KMS-11 (cell line): ENCODE results near the gene COL20A1.

ENCODE experiments used
- H2AFZ ChIP-seq: fragments of 200-600 bp; sonication (generic); 2 replicates; pipeline ENCODE4 v1.6.1; 2016; ENCODE audit warnings: antibody characterized with exemption, mixed run types, low read depth
- H3K27ac ChIP-seq: fragments of 200-600 bp; sonication (generic); 2 replicates; pipeline ENCODE4 v1.6.1; 2016; ENCODE audit warnings: mild to moderate bottlenecking, mixed run types
- H3K27me3 ChIP-seq: fragments of 200-600 bp; sonication (generic); 2 replicates; pipeline ENCODE4 v1.6.1; 2017; ENCODE audit warnings: mild to moderate bottlenecking, low read depth, mixed run types, moderate library complexity; ENCODE audit not compliant: insufficient read depth
- H3K36me3 ChIP-seq: fragments of 200-600 bp; sonication (generic); 2 replicates; pipeline ENCODE4 v1.6.1; 2017; ENCODE audit warnings: mild to moderate bottlenecking, mixed run types; ENCODE audit not compliant: insufficient read depth
- H3K4me1 ChIP-seq: fragments of 200-600 bp; sonication (generic); 2 replicates; pipeline ENCODE4 v1.6.1; 2016; ENCODE audit warnings: mild to moderate bottlenecking, low read depth, mixed run types; ENCODE audit not compliant: poor library complexity, severe bottlenecking
- H3K4me2 ChIP-seq: fragments of 200-600 bp; sonication (generic); 2 replicates; pipeline ENCODE4 v1.7.0; 2016; ENCODE audit warnings: mild to moderate bottlenecking, mixed run types
- H3K4me3 ChIP-seq: fragments of 200-600 bp; sonication (generic); IDR thresholded peaks from 2 replicates; pipeline ENCODE4 v1.6.1; 2017; ENCODE audit warnings: low read depth, low read length, mixed read lengths; ENCODE audit not compliant: insufficient read depth
- H3K79me2 ChIP-seq: fragments of 200-600 bp; sonication (generic); 2 replicates; pipeline ENCODE4 v1.6.1; 2016; ENCODE audit warnings: low read depth, mixed run types; ENCODE audit not compliant: insufficient read depth
- H3K9ac ChIP-seq: fragments of 200-600 bp; sonication (generic); 2 replicates; pipeline ENCODE4 v1.6.1; 2016; ENCODE audit warnings: mild to moderate bottlenecking, mixed run types
- H4K20me1 ChIP-seq: fragments of 200-600 bp; sonication (generic); 2 replicates; pipeline ENCODE4 v1.6.1; 2016; ENCODE audit warnings: mild to moderate bottlenecking, mixed run types; ENCODE audit not compliant: insufficient read depth
- TF ChIP-seq, protein P1 (sequence below): fragments of 200-600 bp; sonication (generic); conservative IDR thresholded peaks from 2 replicates; pipeline ENCODE4 v1.6.1; 2017; ENCODE audit warnings: low read depth, mild to moderate bottlenecking, antibody characterized with exemption, low read length, moderate library complexity, mixed read lengths

COL20A1 gene

DNA sequence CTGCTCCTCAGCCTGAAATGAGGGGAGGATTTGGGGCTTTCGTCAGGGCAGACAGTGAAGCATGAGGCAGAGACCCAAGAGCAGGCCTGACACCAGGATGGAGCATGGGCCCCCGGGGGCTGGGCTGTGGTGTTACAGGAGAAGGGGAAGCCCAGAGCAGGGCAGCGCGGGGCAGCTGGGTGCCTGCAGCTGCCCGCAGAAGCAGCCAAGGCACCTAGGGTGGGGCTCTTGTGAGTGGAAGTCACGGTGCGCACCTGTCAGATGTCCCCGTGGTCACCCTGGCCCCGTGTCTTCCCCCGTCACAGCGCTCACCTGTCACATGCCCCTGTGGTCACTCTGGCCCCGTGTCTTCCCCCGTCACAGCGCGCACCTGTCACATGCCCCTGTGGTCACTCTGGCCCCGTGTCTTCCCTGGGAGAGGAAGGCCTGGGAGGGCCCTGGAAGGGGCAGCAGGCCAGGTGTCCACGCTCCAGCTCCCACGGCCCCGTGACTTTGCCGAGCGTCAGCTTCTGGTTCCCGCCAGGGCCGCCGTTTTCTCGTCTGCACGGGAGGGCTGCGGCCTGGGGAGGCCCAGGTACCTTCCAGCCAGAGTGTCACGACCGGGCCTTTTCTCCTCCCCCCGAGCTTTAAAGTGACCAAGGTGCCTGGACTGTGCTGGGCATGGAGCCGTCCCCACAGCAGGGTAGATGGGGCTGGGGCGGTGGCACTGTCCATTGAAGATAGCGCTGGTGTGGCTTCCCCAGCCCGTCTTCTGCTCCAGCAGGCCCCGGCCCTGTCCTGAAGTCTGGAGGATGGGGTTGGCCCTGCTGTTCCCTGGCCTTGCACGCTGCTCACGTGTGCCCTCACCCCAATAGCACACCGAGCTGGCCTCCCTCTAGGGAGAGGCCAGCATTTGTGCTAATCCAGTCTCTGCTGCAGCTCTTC, 11.0 kb upstream of the COL20A1 start:
- 0 out of 2 replicates have a peak, but pooled peaks cover under 1% of the 10 kb centered on the region for H3K79me2 ChIP-seq
- H3K36me3 ChIP-seq: no peaks in the 10 kb centered on the region
- H4K20me1 ChIP-seq: no peaks in the 10 kb centered on the region
- no peak overlapping the region for H3K4me2 ChIP-seq
- no peaks in the 10 kb centered on the region for H3K27me3 ChIP-seq
- H3K4me1 ChIP-seq: no peaks in the 10 kb centered on the region
- TF ChIP-seq, protein P1, sequence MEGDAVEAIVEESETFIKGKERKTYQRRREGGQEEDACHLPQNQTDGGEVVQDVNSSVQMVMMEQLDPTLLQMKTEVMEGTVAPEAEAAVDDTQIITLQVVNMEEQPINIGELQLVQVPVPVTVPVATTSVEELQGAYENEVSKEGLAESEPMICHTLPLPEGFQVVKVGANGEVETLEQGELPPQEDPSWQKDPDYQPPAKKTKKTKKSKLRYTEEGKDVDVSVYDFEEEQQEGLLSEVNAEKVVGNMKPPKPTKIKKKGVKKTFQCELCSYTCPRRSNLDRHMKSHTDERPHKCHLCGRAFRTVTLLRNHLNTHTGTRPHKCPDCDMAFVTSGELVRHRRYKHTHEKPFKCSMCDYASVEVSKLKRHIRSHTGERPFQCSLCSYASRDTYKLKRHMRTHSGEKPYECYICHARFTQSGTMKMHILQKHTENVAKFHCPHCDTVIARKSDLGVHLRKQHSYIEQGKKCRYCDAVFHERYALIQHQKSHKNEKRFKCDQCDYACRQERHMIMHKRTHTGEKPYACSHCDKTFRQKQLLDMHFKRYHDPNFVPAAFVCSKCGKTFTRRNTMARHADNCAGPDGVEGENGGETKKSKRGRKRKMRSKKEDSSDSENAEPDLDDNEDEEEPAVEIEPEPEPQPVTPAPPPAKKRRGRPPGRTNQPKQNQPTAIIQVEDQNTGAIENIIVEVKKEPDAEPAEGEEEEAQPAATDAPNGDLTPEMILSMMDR: no peak
- H3K27ac ChIP-seq: no peak overlapping the region
- no peak overlapping the region for H3K4me3 ChIP-seq
- no peak overlapping the region for H3K9ac ChIP-seq
- H2AFZ ChIP-seq: no peak overlapping the region

DNA sequence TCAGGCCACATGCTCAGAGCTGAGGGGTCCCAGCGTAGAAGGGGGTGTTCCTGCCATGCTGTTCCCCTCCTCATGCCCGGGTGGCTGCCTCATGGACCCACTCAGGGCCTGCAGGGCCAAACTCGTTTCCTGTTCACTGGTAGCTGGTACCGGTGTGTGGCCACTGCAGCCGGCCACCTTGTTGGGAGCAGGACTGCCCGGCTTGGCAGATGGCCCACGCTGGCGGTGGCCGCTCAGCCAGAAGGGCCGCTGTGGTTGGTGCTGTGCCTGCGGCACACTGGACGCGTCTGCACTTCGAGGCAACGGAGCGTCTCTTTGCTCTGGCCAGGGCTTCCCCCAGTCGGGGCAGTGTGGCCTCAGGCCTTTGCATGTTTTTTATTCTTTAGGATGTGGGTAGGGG, 10.0 kb upstream of the COL20A1 start:
- Histone ChIP-seq H3K36me3 (no peaks in the 10 kb centered on the region), H3K79me2 (no peaks in the 10 kb centered on the region), H3K27ac (no peak overlapping the region), H4K20me1 (no peaks in the 10 kb centered on the region), H3K9ac (no peak overlapping the region), H3K27me3 (no peaks in the 10 kb centered on the region), H2AFZ (no peak overlapping the region), H3K4me2 (no peak overlapping the region), H3K4me1 (no peaks in the 10 kb centered on the region), H3K4me3 (no peak overlapping the region)
- TF ChIP-seq, protein P1: no peak

DNA sequence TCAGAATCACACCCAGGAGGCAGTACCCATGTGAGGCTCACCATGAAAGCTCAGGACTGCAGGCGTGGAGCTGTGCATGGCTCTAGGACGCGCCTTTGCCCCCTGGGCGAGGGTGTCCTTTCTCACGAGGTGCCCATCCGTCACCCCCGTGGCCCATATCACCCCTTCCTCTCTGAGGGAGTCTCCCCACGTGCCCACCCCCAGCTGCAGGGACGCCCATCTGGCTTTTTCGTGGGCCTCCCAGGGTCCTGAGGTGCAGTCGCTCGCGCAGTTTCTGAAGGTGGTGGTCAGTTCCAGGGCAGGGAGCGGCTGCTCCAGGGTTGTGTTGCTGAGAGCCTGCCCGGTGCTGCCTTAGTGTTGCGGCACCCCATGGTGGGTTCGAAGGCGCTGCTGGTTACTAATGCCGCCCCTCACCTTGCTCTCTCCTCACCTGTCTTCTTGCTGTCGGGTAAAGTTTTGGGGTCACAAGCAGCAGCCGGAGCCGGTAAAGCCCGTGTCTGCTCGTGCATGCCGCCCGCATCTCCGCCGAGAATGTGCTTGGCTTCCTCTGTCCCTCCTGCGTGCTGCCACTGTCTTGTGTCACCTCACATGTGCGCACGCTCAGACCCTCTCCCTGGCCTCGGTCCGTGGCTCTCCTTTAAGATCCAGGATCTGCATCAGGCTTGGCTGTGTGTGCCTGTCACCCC, 9.4 kb upstream of the COL20A1 start:
- no peak overlapping the region for H2AFZ ChIP-seq
- H3K4me1 ChIP-seq: no peaks in the 10 kb centered on the region
- H3K9ac ChIP-seq: no peak overlapping the region
- H3K4me3 ChIP-seq: no peak overlapping the region
- no peak overlapping the region for H3K4me2 ChIP-seq
- TF ChIP-seq, protein P1: no peak
- H3K36me3 ChIP-seq: no peaks in the 10 kb centered on the region
- H4K20me1 ChIP-seq: no peaks in the 10 kb centered on the region
- no peaks in the 10 kb centered on the region for H3K79me2 ChIP-seq
- no peak overlapping the region for H3K27ac ChIP-seq
- no peaks in the 10 kb centered on the region for H3K27me3 ChIP-seq

DNA sequence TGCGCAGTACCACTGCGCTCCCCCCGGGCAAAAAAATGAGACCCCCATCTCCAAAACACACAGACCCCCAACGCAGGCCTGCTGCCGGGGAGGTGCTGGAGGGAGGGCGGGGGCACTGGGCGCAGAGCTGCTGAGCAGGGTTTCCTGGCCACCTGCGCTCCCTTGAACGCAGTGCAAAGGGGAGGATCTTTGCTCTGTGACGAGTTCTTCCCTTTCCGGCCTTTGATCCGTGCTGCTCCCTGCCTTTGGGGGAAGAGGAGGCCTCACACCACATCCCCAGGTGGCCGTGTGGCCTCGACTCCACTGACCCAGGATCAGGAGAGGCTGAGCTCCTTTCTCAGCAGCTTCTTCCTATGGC, 8.9 kb upstream of the COL20A1 start:
- no peaks in the 10 kb centered on the region for H3K79me2 ChIP-seq
- H4K20me1 ChIP-seq: no peaks in the 10 kb centered on the region
- no peak overlapping the region for H2AFZ ChIP-seq
- H3K4me1 ChIP-seq: no peaks in the 10 kb centered on the region
- no peaks in the 10 kb centered on the region for H3K36me3 ChIP-seq
- no peak overlapping the region for H3K4me3 ChIP-seq
- H3K9ac ChIP-seq: no peak overlapping the region
- no peak overlapping the region for H3K27ac ChIP-seq
- TF ChIP-seq, protein P1: no peak
- H3K27me3 ChIP-seq: no peaks in the 10 kb centered on the region
- no peak overlapping the region for H3K4me2 ChIP-seq
